NB4 (cell line): ENCODE results near the gene PCDHAC1.

Source experiments
- CTCF ChIP-seq: IDR thresholded peaks from one replicate; pipeline ENCODE4 v1.5.1; 2012; ENCODE audit warnings: low read depth, low read length
- MYC ChIP-seq: IDR thresholded peaks from 2 replicates; pipeline ENCODE4 v1.6.1; 2011; ENCODE audit warnings: low read depth, low read length
- POLR2A ChIP-seq: IDR thresholded peaks from 2 replicates; pipeline ENCODE4 v1.6.1; 2011; ENCODE audit warnings: mild to moderate bottlenecking; ENCODE audit not compliant: insufficient read length; ENCODE audit errors: extremely low read depth

- no peak for TF ChIP-seq POLR2A
- TF ChIP-seq CTCF: no peak
- TF ChIP-seq MYC: no peak
Measured at GRCh38 chr5:140953234-140953633, 27.1 kb downstream of the PCDHAC1 start.
